Smooth muscle cell (in vitro differentiated cells): ENCODE data around the gene CENPX. TPM values are rescaled to one million over a fixed set of nuclear protein-coding genes. Genes with fewer than 3 reads are reported as not detected.
A peak's percentile ranks its signal among the peaks of the same experiment; 100 is the strongest.

ENCODE experiments used
- DNase-seq: peaks from one replicate; lab custom pipeline; 2025; ENCODE audit not compliant: unreplicated experiment; lab: John Stamatoyannopoulos, UW
- H2AFZ ChIP-seq: fragments of 200-600 bp; sonication (generic); 2 replicates; pipeline ENCODE4 v1.6.0; 2016; ENCODE audit warnings: antibody characterized with exemption, low read depth, mild to moderate bottlenecking
- H3F3A ChIP-seq: fragments of 200-600 bp; sonication (generic); 2 replicates; pipeline ENCODE4 v1.6.0; 2017; ENCODE audit warnings: antibody characterized with exemption, low read depth
- H3K27ac ChIP-seq: fragments of 200-600 bp; sonication (generic); 2 replicates; pipeline ENCODE4 v1.5.1; 2016; ENCODE audit warnings: low read depth, mild to moderate bottlenecking
- H3K27me3 ChIP-seq: fragments of 200-600 bp; sonication (generic); 2 replicates; pipeline ENCODE4 v1.6.1; 2016; ENCODE audit warnings: low read depth, mild to moderate bottlenecking
- H3K36me3 ChIP-seq: fragments of 200-600 bp; sonication (generic); 2 replicates; pipeline ENCODE4 v1.5.1; 2016; ENCODE audit warnings: low read depth
- H3K4me1 ChIP-seq: fragments of 200-600 bp; sonication (generic); 2 replicates; pipeline ENCODE4 v1.5.1; 2016; ENCODE audit warnings: low read depth
- H3K4me2 ChIP-seq: fragments of 200-600 bp; sonication (generic); 2 replicates; pipeline ENCODE4 v1.6.0; 2016; ENCODE audit warnings: mild to moderate bottlenecking
- H3K4me3 ChIP-seq: fragments of 200-600 bp; sonication (generic); 2 replicates; pipeline ENCODE4 v1.5.1; 2016; ENCODE audit warnings: mild to moderate bottlenecking
- H3K79me2 ChIP-seq: fragments of 200-600 bp; sonication (generic); 2 replicates; pipeline ENCODE4 v1.6.0; 2016; ENCODE audit warnings: low read depth, mild to moderate bottlenecking
- H3K9ac ChIP-seq: fragments of 200-600 bp; sonication (generic); 2 replicates; pipeline ENCODE4 v1.6.0; 2016; ENCODE audit warnings: low read depth
- H3K9me3 ChIP-seq: fragments of 200-600 bp; sonication (generic); replicated peaks from 2 replicates; pipeline ENCODE4 v1.5.1; 2016; ENCODE audit warnings: low read depth
- H4K20me1 ChIP-seq: fragments of 200-600 bp; sonication (generic); 2 replicates; pipeline ENCODE4 v1.6.0; 2016; ENCODE audit warnings: low read depth
- CTCF ChIP-seq: fragments of 200-600 bp; sonication (generic); IDR thresholded peaks from 2 replicates; pipeline ENCODE4 v1.5.1; 2017; ENCODE audit warnings: borderline replicate concordance, mild to moderate bottlenecking, antibody characterized with exemption; ENCODE audit not compliant: insufficient read depth, poor library complexity, severe bottlenecking
- WGBS: methylation state at CpG from one replicate; pipeline ENCODE4 v1.1.7; 2016; ENCODE audit warnings: low lambda C conversion rate; 5-methylcytosine and 5-hydroxymethylcytosine counted together
- polyA plus RNA-seq: library from polyadenylated mRNA; unstranded; fragments of >200 nt; fragmentation: Nextera tagmentation; extraction: Ambion mirVana; gene quantifications from 2 replicates; pipeline ENCODE4 v1.2.1, GENCODE V29; 2016
- total RNA-seq: library from RNA; depleted of rRNA; stranded (reverse); fragments of >200 nt; gene quantifications from 2 replicates; pipeline ENCODE4 v1.2.3, GENCODE V29; 2014

CENPX gene
- total and polyA plus RNA-seq, 2 experiments from 2014 or later = 44.6 to 57.5 TPM

GRCh38 chr17:81976332-81977210, 46.1 kb downstream of the CENPX start:
- no peaks in the 10 kb centered on the region for H3K9me3 ChIP-seq
- H3K4me1 ChIP-seq = peaks cover 7% of the 10 kb centered on the region
- peak overlapping the region; percentile 98 for H3K4me2 ChIP-seq
- no peak for DNase-seq
- H3K27ac ChIP-seq = peak overlapping the region; percentile 87
- H3K27me3 ChIP-seq = no peaks in the 10 kb centered on the region
- H3K4me3 ChIP-seq = peak overlapping the region; percentile 83
- peak overlapping the region; percentile 90 for H2AFZ ChIP-seq
- 32% methylated on average over 30 of the region's 30 CpGs for WGBS
- H3F3A ChIP-seq = no peaks in the 10 kb centered on the region
- peaks cover 3% of the 10 kb centered on the region for H4K20me1 ChIP-seq
- no peaks in the 10 kb centered on the region for H3K36me3 ChIP-seq
- peaks cover 8% of the 10 kb centered on the region for H3K79me2 ChIP-seq
- peak overlapping the region; percentile 95 for H3K9ac ChIP-seq
- no peak for TF ChIP-seq CTCF

GRCh38 chr17:81973432-81973831, 49.2 kb downstream of the CENPX start:
- Histone ChIP-seq H3F3A (no peaks in the 10 kb centered on the region), H3K4me3 (no peak overlapping the region), H3K27ac (no peak overlapping the region), H2AFZ (no peak overlapping the region), H3K4me1 (peaks cover 6% of the 10 kb centered on the region), H3K4me2 (no peak overlapping the region), H4K20me1 (no peaks in the 10 kb centered on the region), H3K27me3 (no peaks in the 10 kb centered on the region), H3K79me2 (peaks cover 6% of the 10 kb centered on the region), H3K9ac (no peak overlapping the region), H3K9me3 (no peaks in the 10 kb centered on the region), H3K36me3 (no peaks in the 10 kb centered on the region)
- TF ChIP-seq CTCF = no peak
- no peak for DNase-seq

- WGBS = 91% methylated on average over 12 of the region's 12 CpGs
- H2AFZ ChIP-seq = no peak overlapping the region
- no peak for TF ChIP-seq CTCF
Observed at GRCh38 chr17:81968850-81969812, 53.5 kb downstream of the CENPX start.

More at GRCh38 chr17:81968850-81969812, 53.5 kb downstream of the CENPX start:
- H3K4me1 ChIP-seq = peaks cover 16% of the 10 kb centered on the region
- H3K27ac ChIP-seq = no peak overlapping the region
- H3K9me3 ChIP-seq = no peaks in the 10 kb centered on the region
- no peak for DNase-seq
- no peaks in the 10 kb centered on the region for H3K27me3 ChIP-seq
- no peak overlapping the region for H3K4me2 ChIP-seq
- H3K36me3 ChIP-seq = no peaks in the 10 kb centered on the region
- no peaks in the 10 kb centered on the region for H4K20me1 ChIP-seq
- no peak overlapping the region for H3K4me3 ChIP-seq
- no peaks in the 10 kb centered on the region for H3K79me2 ChIP-seq
- no peak overlapping the region for H3K9ac ChIP-seq
- peaks cover 11% of the 10 kb centered on the region for H3F3A ChIP-seq

Other genes starting within 250 kb of the CENPX start
- gene GCGR, start 218.7 kb downstream of the CENPX start, total RNA-seq = not detected in 2 replicates
- 0.58 TPM in 1 of 2 replicates, not detected in the other for gene GCGR, start 218.7 kb downstream of the CENPX start, polyA plus RNA-seq
- 85.1 and 85.8 TPM in 2 replicates for gene MCRIP1, start 189.6 kb downstream of the CENPX start, total RNA-seq
- gene MCRIP1, start 189.6 kb downstream of the CENPX start, polyA plus RNA-seq = 194 and 208 TPM in 2 replicates
- 0.58 and 3.1 TPM in 2 replicates for gene PPP1R27, start 187.8 kb downstream of the CENPX start, total RNA-seq
- gene PPP1R27, start 187.8 kb downstream of the CENPX start, polyA plus RNA-seq = 0.79 and 1.6 TPM in 2 replicates
- 1,406 and 1,593 TPM in 2 replicates for gene P4HB, start 162.3 kb downstream of the CENPX start, total RNA-seq
- 1,326 and 1,526 TPM in 2 replicates for gene P4HB, start 162.3 kb downstream of the CENPX start, polyA plus RNA-seq
- 67.6 and 256 TPM in 2 replicates for gene ARHGDIA, start 151.5 kb downstream of the CENPX start, total RNA-seq
- 353 and 360 TPM in 2 replicates for gene ARHGDIA, start 151.5 kb downstream of the CENPX start, polyA plus RNA-seq
- gene ALYREF, start 131.3 kb downstream of the CENPX start, total RNA-seq = 58.9 and 75.9 TPM in 2 replicates
- gene ALYREF, start 131.3 kb downstream of the CENPX start, polyA plus RNA-seq = 123 and 136 TPM in 2 replicates
- gene ANAPC11, start 131.2 kb downstream of the CENPX start, total RNA-seq = 147 and 222 TPM in 2 replicates
- gene ANAPC11, start 131.2 kb downstream of the CENPX start, polyA plus RNA-seq = 428 and 444 TPM in 2 replicates
- 7.9 TPM in 1 of 2 replicates, not detected in the other for gene NPB, start 120.6 kb downstream of the CENPX start, total RNA-seq
- 13.6 and 14.4 TPM in 2 replicates for gene NPB, start 120.6 kb downstream of the CENPX start, polyA plus RNA-seq
- 10.3 and 11.4 TPM in 2 replicates for gene PCYT2, start 111.5 kb downstream of the CENPX start, total RNA-seq
- 27.9 and 50.6 TPM in 2 replicates for gene PCYT2, start 111.5 kb downstream of the CENPX start, polyA plus RNA-seq
- gene SIRT7, start 104.7 kb downstream of the CENPX start, total RNA-seq = 9.5 and 19.9 TPM in 2 replicates
- 10.1 and 27.9 TPM in 2 replicates for gene SIRT7, start 104.7 kb downstream of the CENPX start, polyA plus RNA-seq
- gene MAFG, start 95.1 kb downstream of the CENPX start, total RNA-seq = 13.7 and 15.3 TPM in 2 replicates
- gene MAFG, start 95.1 kb downstream of the CENPX start, polyA plus RNA-seq = 30.3 and 39.0 TPM in 2 replicates
- gene PYCR1, start 85.6 kb downstream of the CENPX start, total RNA-seq = 144 and 157 TPM in 2 replicates
- 213 and 339 TPM in 2 replicates for gene PYCR1, start 85.6 kb downstream of the CENPX start, polyA plus RNA-seq
- not detected in 2 replicates for gene MYADML2, start 75.6 kb downstream of the CENPX start, total RNA-seq
- 0.82 TPM in 1 of 2 replicates, not detected in the other for gene MYADML2, start 75.6 kb downstream of the CENPX start, polyA plus RNA-seq
- gene NOTUM, start 61.7 kb downstream of the CENPX start, total RNA-seq = 0.90 and 1.3 TPM in 2 replicates
- gene NOTUM, start 61.7 kb downstream of the CENPX start, polyA plus RNA-seq = 0.24 and 2.9 TPM in 2 replicates
- gene ASPSCR1, start 45.2 kb downstream of the CENPX start, total RNA-seq = 12.3 and 28.4 TPM in 2 replicates
- 36.5 and 44.0 TPM in 2 replicates for gene ASPSCR1, start 45.2 kb downstream of the CENPX start, polyA plus RNA-seq
- gene LRRC45, start 427 bp upstream of the CENPX start, total RNA-seq = 7.0 and 9.6 TPM in 2 replicates
- gene LRRC45, start 427 bp upstream of the CENPX start, polyA plus RNA-seq = 7.4 and 13.5 TPM in 2 replicates
- gene RAC3, start 8.8 kb upstream of the CENPX start, total RNA-seq = 29.2 and 33.0 TPM in 2 replicates
- 12.1 and 15.3 TPM in 2 replicates for gene RAC3, start 8.8 kb upstream of the CENPX start, polyA plus RNA-seq
- gene DCXR, start 14.8 kb upstream of the CENPX start, total RNA-seq = 34.9 and 46.4 TPM in 2 replicates
- gene DCXR, start 14.8 kb upstream of the CENPX start, polyA plus RNA-seq = 84.4 and 89.4 TPM in 2 replicates
- 20.3 and 27.1 TPM in 2 replicates for gene RFNG, start 28.9 kb upstream of the CENPX start, total RNA-seq
- gene RFNG, start 28.9 kb upstream of the CENPX start, polyA plus RNA-seq = 54.9 and 58.8 TPM in 2 replicates
- 72.0 and 93.7 TPM in 2 replicates for gene GPS1, start 29.0 kb upstream of the CENPX start, total RNA-seq
- gene GPS1, start 29.0 kb upstream of the CENPX start, polyA plus RNA-seq = 134 and 143 TPM in 2 replicates
- gene DUS1L, start 42.9 kb upstream of the CENPX start, total RNA-seq = 30.7 and 49.4 TPM in 2 replicates
- gene DUS1L, start 42.9 kb upstream of the CENPX start, polyA plus RNA-seq = 125 and 141 TPM in 2 replicates
- 46.6 and 49.4 TPM in 2 replicates for gene FASN, start 75.4 kb upstream of the CENPX start, total RNA-seq
- gene FASN, start 75.4 kb upstream of the CENPX start, polyA plus RNA-seq = 48.4 and 49.3 TPM in 2 replicates
- gene CCDC57, start 190.0 kb upstream of the CENPX start, total RNA-seq = 11.4 and 18.3 TPM in 2 replicates
- 23.1 and 34.6 TPM in 2 replicates for gene CCDC57, start 190.0 kb upstream of the CENPX start, polyA plus RNA-seq
- 151 and 180 TPM in 2 replicates for gene SLC16A3, start 206.2 kb upstream of the CENPX start, total RNA-seq
- 83.3 and 96.1 TPM in 2 replicates for gene SLC16A3, start 206.2 kb upstream of the CENPX start, polyA plus RNA-seq